NCI-H2029 treated with DMSO at 0.1 percent for 48 hours (cell line): Measurements from ENCODE around the gene EMP2.

ENCODE experiments used
- DNase-seq: peaks from one replicate; lab custom pipeline; 2025; lab: John Stamatoyannopoulos, UW

EMP2 gene

DNA sequence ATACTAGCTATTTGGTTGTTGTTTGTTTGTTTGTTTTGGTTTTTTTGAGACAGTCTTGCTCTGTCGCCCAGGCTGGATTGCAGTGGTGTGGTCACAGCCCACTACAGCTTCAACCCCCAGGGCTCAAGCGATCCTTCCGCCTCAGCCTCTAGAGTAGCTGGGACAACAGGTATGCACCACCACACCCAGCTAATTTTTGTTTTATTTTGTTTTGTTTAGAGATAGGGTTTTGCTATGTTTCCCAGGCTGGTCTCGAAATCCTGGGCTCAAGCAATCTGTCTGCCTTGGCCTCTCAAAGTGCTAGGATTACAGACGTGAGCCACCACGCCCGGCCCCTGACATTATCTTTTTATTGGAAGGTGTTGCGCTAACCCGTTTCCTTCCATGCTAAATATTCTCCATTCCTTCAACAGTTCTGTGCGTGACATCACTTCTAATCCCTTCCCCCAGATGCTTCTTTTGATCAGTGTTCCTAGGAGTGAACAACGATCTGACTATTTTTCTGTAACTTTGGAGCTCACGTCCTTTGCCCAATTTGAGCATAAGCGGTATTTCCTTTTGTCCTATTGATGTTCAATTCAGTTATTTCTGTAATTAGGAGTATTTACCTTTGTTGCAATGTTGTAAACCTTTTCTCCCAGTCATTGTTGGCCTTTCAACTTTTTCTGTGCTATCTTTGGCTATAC lies 30.2 kb upstream of the EMP2 start:
- no peak for DNase-seq

DNA sequence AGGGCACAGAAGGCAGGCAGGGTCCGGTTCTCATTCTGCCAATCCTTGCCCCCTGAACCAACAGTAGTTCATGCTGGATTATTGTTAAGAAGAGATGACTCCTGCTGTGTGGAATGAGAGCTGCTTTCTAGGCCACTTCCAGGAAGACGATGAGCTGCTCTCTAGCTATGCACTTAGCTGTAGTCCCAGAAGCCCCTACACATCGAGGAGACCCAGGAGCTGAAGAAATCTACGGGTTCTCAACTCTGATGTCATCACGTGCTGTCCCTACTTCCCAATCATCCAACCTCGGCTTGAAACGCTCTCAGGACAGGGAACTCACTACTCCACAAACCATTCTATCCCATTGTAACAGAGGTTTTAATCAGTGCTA lies 29.0 kb upstream of the EMP2 start:
- DNase-seq: no peak

DNA sequence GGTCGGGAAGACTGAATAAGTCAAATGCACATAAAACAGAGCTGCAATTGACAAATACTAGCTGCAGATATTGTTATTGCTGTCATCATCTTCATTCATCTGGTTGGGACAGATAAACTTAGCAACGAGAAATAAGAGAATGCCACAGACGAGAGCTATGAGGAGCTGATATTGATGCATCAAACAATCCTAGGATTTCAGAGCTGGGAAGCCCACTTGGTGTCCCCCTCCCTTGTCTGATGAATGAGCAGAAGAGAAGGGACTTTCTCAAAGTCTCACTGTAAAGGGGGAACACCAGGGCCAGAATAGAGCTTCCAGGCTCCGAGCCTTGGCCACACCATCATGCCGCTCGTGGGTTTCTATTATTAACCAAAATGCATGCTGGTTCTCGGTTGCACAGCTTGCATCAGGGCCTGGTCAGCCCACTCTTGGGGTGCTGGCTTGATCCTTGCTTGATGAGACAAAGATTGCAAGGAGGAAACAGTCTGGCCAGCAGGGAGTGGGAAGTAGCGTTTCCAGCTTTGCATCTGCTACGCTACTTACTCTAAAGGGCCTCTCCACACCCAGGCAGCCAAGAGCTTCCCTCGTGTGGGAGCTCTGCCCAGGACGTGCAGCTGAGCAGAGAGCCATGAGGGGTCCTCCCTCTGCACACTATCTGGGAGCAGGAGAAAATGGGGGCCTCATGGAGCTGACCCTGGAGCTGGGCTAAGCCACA lies 28.4 kb upstream of the EMP2 start:
- no peak for DNase-seq

DNA sequence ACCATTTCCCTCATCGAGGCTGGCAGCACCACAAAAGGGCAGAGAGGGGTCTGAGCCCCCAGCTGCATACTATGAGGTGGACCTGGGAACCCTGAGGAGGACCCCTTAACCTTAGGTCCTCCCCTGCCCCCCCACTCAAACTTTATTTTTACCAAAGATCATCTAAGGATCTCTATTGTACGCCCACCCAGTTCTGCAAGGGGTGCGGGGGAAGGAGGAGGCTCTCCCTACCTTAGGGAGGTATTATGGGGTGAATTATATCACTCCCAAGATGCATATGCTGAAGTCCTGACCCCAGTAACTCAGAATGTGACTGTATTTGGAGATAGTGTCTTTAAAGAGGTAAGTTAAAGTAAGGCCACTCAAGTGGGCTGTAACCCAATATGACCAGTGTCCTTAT lies 26.8 kb upstream of the EMP2 start:
- DNase-seq: no peak

DNA sequence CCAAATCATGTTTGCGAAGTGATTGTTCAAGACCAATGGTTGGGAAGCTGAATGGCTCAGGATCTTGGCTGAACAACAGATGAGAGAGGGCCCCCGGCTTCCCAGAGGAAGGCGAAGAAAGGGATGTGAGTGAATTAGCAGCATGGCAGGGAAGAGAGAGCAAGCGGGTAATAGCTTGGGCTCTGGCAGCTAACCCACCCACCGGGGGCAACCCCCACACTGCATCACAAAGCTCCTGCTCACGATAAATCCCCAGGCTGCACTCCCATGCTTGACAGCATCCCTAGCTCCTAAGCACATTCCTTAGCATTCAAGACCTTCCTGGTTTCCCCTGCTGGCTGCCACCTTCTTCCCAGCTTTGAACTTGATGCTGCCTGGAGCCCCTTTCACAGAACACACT lies 26.2 kb upstream of the EMP2 start:
- DNase-seq: no peak

DNA sequence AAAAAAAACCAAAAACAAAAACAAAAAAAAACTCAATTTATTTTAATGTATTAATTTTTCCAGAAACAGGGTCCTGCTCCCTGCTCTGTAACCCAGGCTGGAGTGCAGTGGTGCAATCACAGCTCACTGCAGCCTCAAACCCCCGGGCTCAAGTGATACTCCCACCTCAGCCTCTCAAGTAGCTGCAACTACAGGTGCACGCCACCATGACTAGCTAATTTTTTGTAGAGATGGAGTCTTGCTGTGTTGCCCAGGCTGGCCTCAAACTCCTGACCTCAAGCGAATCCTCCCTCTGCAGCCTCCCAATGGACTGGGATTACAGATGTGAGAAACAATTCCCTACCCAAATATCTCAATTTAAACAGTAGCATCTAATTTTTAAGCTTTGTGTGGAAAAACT lies 25.2 kb upstream of the EMP2 start:
- DNase-seq: no peak

DNA sequence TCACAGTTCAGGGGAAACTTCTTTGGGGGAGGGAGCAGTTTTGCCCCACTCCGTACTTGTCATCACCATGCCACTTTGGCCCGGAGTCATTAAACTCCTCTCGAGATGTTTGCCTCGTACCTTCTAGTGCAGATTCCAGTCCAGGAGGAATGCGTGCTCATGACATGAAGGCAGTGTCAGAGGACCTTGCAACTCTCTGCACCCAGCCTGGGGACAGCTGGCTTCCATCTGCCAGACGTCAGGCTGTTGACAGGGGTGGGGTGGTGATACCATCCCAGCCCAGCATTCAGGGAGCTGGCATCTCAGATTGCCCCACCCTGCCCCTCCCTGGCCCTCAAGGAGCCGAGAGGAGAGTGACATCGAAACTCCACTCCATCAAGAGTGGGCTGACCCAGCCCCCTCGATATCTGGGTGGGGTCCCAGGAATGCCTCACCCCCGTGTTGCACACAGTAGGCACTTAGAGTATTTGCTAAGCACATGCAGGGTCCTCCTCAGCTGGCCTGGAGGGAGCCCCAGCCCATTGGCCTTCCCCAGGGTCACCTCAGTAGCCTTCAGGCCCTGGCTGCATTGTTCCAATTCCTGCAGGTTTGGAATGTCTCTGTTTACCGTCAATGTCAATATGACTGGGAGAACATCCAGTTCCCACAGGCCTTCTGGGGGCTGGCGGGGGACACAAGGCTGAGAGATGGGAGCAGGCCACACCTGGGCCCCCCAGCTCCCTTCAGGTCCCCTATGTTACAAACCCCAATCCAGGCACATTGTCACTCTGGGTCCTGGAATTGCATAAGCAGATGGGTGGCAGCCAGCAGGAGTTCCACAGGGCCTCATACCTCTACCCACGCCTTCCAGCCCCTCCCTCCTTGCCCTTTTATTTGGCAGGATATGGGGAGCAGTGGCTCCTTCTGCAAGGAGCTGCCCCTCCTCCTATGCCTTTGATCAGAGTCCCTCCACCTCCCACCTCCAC lies 21.3 kb upstream of the EMP2 start:
- DNase-seq: no peak

DNA sequence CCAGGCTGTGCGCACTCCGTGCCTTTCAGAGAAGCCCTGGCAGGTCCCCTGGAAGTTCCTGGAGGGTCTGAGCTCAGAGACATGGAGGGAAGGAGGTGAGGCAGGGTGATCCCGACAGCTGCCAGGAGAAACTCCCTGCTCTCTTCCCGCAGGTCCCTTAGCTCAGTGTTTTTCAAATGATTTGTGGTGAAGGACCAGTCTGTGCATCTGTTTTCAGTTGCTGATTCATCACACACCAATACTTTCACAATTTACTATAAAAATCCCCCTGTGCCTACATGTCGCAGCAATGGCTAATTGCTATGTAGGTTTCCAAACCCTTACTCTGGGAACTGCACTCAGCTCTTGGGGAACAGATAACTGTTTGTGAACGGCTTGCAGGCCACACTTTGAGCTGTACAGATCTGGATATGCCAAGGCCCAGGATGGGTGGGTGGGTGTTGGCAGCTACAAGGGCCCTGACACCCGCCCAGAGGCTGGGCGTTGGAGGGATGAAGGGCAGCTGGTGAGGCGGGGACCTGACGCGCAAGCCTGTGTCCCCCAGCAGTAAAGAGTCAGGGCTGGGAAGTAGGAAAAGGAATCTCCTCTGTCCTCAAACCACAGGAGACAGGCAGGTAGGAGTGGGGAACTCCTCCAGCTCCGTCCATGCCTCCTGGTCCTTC lies 20.5 kb upstream of the EMP2 start:
- no peak for DNase-seq

DNA sequence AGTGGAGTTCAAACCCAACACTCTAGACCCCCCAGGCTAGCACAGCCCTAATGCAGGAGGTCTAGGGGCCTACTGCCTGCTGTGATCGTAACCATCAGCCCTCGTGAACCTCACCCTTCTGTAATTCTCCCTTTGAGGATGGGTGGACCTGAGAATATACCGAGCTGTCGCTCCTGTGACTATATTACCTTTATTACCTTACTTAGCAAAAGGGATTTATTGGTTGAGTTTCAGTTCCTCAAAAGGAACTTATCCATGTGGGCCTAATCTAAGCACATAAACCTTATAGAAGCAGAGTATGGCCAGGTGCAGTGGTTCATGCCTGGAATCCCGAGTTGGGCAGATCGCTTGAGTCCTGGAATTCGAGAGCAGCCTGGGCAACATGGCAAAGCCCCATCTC lies 19.2 kb upstream of the EMP2 start:
- no peak for DNase-seq

DNA sequence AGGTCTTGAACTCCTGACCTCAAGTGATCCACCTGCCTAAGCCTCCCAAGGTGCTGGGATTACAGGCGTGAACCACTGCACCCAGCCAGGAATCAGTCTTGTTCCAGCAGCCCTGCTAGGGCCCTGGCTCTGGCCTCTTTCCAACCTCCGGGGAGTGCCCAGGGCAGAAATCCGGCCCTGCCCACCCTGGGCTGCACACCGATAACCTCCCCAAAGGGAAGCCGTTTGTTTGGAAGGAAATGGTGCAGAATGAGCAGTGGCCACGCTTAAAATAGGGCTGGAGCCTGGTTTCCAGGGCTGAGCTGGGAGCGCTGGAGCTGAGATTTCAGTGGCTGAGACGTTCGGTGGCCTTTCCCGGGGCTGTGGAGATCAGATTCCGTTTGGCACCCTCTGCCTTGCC lies 17.8 kb upstream of the EMP2 start:
- DNase-seq: no peak

DNA sequence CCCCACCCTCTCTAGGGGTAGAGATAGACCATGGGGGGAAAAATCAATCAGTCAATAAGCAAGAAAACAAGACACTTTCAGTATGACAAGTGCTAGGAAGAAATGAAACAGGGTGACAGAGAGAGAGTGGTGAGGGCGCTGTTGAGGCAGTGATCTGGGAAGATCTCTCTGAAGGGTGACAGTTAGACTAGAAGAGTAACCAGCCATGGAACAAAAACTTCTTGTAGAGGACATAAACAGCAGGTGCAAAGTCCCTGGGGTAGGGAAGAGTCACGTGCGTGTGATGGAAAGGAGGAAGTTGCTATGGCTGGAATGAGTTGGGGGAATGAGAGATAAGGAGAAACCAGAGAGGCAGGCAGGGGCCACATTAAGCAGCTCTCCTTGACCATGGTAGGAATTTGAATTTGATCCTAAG lies 16.8 kb upstream of the EMP2 start:
- DNase-seq: no peak

DNA sequence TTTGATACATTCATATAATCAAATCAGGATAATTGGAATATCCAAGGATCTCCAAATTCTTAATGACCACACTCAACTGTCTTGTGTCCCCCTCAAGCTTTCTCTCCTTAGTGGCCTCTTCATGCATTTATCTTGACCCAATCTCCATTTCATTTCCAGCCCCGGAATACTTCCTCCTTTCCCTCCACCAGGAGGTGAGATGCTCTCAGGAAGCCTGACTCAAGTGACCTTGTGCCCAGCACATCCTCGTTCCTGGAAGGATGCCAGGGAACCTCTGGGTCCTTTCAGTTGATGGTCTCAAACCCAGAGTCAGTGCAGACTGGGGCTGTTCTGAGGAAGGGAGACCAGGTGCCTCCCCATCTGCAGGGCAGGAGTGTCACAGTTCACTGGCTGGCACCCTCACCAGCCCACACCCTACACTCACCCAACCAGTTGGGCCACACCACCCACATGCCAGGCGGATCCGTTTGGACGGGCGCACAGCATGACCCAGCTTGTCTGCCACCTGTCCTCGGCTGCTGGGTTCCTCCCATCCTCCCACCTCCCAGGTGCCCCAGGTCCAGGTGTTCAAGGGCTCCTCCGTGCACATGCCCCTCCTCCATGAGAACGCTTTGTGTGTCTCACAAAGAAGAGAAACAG lies 14.0 kb upstream of the EMP2 start:
- DNase-seq: peak; percentile 92

DNA sequence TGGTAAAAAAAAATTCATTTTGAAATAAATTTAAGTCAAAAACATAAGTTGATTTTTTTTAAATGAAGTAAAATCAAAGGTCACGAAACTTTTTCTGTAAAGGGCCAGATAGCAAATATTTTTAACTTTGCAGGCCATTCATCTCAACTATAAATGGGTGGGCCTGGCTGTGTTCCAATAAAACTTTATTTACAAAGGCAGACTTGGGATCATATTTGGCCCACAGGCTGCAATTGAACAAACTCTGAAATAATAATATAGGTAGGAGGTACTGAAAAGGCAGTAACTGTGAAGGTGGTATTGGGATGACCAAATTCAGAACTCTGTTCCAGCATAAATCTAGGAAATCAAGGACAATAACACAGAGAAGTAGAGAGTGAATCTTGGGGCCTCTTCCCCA lies 12.2 kb upstream of the EMP2 start:
- no peak for DNase-seq

DNA sequence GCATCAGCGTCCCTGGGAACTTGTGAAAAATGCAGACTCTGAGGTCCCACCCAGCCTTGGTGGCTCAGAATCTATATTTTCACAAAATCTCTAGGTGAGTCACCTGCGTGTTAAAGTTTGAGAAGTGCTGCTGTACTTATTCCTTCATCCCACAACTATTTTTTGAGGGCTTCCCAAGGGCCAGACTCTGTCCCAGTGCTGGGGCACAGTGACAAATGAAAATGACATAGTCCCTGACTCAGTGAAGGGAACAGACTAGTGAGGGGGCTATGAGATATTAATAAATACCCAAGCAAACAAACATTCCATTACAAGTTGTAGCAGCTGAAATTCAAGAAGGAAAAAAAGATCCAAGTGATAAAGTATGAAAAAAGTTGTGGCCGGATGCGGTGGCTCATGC lies 9.9 kb upstream of the EMP2 start:
- no peak for DNase-seq

DNA sequence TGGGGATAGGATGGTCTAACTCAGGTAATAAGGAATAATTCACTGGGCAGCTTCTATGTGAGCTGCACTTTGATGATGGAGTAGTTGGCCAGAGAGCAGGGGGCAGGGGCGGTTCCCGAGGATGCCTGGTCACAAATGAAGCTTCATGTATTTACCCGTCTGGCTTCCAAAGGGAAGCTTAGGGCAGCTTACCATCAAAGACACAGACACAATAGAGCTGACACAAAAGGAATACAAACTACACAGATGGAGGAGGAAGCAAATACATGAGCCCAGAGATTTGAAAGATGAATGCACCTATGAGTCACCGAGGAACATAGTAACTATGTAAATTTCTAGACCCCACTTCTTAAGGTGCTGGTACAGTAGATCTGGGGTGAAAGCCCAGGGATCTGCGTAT lies 8.7 kb upstream of the EMP2 start:
- no peak for DNase-seq

DNA sequence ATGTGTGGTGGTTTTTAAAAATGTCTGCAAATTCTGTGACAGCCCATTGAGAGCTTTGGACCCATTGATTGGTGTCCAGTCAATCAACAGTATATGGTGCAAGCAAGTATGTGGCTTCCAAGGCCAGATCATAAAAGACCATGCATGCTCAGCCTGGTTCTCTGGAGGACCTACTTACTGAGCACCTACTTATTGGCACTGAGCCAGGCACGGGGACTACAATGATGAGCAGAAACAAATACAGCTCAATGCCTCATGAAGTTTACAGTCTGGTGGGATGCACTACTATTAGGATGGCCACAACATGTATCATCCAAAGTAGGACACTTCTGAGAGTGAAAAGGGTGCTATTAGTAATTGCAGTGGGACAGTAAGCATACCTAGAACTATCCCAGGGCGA lies 7.2 kb upstream of the EMP2 start:
- no peak for DNase-seq

DNA sequence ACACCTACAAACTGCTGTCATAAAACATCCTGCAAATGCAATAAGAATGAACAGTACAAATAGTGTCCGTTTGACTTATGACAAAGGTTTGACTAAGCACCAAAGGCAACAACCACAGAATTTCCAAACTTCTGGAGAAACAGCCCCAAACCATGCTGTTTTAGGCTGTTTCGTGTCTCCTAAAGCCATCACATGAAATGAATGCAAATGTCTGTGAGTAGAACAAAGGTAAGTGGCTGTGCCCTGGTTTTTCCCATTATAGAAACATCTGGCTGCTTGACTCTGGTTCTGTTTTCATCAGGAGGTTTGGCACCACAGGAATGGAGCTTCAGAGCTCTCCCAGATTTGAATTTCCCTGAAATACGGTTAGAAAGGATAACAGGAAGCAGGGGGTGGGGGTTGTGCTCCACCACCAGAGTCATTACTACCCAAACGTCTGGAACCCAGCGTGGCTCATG lies 4.6 kb upstream of the EMP2 start:
- no peak for DNase-seq

DNA sequence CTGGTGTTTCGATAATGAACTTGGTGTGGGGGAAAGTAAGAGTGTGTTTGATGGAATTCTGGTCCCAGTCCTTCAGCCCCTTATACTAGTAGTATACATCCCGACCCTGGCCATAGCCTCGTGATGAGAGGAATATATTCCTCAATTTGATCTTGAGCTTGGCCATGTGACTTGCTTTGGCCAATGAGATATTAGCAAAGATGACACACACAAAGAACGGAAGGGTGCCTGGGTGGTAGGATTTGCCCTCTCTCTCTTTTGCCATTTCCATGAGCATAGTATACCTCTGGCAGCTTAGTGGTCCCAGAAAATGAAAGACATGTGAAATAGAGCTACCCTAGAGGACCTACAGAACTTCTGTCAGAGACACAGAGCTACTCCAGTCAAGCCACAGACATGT lies 2.9 kb upstream of the EMP2 start:
- DNase-seq: no peak

DNA sequence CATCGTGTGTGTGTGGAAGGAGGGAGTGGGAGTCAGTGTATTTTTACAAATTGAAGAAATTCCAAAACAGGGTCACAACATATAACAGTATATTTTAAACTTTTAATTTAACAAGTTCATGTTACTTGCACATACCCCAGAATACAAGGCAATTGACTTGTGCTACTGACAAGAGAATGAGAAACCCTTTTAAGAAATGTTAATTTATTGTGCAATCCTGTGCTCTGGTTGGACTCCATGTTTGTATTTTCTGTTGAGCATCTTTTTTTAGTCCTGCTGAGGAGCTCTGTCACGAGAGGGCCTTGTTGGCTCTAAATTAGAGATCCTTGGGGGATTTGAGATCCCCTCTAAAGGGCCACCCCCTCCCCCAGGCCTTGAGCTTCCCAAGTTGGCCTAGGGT lies 1.1 kb upstream of the EMP2 start:
- no peak for DNase-seq

DNA sequence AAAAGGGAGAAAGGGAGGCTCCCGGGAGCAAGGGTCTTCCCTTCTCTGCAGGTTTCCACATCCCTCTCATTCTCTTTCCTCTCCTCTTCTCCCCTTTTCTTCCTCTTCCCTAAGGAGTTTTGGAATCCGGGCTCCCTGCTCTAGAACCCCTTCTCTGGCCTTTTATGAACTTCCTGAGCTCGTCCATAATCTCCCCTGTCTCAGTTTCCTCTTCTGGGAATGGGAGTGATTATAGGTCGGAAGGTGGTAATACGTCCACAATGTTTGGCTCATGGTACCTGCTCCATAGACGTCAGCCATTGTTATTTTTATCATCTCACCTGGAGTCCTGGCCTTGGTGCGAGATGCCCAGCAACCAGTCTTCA lies 467 bp upstream of the EMP2 start:
- no peak for DNase-seq

DNA sequence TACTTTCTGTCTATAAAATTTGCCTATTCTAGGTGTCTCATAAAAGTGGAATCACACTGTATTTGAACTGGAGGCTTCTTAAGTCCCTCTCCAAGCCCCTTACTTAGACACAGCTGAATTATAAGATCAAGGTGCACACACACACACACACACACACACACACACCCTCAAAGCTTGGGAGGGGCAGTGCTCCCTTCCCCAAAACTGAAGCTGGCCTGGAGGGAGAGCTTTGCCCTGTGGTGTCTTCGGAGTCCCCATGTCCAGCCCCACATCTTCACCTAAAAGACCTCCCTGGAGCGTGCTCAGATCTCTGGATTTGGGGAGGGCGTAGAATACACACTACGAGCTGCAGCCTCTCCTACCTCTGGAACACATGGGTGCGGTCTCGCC lies 828 bp downstream of the EMP2 start:
- DNase-seq: no peak
